ENCODE data around the gene ZNF165.
A peak's percentile ranks its signal among the peaks of the same experiment; 100 is the strongest.
"Not testable (repeated sequence)": the region's sequence is repeated elsewhere in the genome, so short reads cannot be mapped to it uniquely, and the experiment has no call there.

ZNF165 gene

DNA sequence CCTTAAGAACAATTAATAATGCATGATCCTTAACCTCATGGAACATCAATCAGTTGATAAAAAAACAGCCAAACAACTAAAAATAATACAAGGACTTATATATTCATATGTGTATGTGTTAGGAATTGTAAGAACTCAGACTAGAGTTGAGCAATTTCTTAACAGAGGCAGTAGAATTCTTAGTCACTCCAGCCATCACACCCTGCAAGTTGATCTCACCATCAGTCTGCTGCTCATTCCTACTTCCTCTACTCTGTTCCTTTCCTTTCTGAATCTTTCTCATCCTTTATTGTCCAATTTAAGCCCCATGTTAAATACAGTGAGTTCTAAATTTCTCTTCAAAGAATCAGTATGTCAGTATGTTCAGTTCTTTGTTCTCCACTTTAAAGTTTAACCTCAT is 2.6 kb downstream of the ZNF165 start (continued):
- TF ChIP-seq, protein P1, sequence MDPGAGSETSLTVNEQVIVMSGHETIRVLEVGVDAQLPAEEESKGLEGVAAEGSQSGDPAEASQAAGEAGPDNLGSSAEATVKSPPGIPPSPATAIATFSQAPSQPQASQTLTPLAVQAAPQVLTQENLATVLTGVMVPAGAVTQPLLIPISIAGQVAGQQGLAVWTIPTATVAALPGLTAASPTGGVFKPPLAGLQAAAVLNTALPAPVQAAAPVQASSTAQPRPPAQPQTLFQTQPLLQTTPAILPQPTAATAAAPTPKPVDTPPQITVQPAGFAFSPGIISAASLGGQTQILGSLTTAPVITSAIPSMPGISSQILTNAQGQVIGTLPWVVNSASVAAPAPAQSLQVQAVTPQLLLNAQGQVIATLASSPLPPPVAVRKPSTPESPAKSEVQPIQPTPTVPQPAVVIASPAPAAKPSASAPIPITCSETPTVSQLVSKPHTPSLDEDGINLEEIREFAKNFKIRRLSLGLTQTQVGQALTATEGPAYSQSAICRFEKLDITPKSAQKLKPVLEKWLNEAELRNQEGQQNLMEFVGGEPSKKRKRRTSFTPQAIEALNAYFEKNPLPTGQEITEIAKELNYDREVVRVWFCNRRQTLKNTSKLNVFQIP (CRISPR knock-in tag; IDR thresholded peaks at IDR 0.05; ENCODE audit: borderline replicate concordance, low read depth): no peak
- TF ChIP-seq CSDC2 (CRISPR knock-in tag; IDR thresholded peaks at IDR 0.05) (no peak), TCF4 (CRISPR knock-in tag; IDR thresholded peaks at IDR 0.05; ENCODE audit: borderline replicate concordance) (no peak), ZNF70 (CRISPR knock-in tag; IDR thresholded peaks at IDR 0.05) (no peak), ZC3H10 (CRISPR knock-in tag; IDR thresholded peaks at IDR 0.05) (no peak), PPARA (CRISPR knock-in tag; IDR thresholded peaks at IDR 0.05; ENCODE audit: borderline replicate concordance) (no peak)

DNA sequence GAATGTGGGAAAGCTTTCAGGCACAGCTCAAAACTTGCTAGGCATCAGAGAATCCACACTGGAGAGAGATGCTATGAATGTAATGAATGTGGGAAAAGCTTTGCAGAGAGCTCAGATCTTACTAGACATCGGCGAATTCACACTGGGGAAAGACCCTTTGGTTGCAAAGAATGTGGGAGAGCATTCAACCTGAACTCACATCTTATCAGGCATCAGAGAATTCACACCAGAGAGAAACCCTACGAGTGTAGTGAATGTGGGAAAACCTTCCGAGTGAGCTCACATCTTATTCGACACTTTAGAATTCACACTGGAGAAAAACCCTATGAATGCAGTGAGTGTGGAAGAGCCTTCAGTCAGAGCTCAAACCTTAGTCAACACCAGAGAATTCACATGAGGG is 8.7 kb downstream of the ZNF165 start:
- no peak for ATAC-seq
- TF ChIP-seq ZFP3 (CRISPR knock-in tag; IDR thresholded peaks at IDR 0.05) (no peak), ZNF565 (CRISPR knock-in tag; conservative IDR thresholded peaks at IDR 0.05; ENCODE audit: low read depth) (no peak), PPARA (CRISPR knock-in tag; IDR thresholded peaks at IDR 0.05; ENCODE audit: borderline replicate concordance) (no peak), ARNTL (CRISPR knock-in tag; IDR thresholded peaks at IDR 0.05; ENCODE audit: borderline replicate concordance, low read depth) (no peak)

DNA sequence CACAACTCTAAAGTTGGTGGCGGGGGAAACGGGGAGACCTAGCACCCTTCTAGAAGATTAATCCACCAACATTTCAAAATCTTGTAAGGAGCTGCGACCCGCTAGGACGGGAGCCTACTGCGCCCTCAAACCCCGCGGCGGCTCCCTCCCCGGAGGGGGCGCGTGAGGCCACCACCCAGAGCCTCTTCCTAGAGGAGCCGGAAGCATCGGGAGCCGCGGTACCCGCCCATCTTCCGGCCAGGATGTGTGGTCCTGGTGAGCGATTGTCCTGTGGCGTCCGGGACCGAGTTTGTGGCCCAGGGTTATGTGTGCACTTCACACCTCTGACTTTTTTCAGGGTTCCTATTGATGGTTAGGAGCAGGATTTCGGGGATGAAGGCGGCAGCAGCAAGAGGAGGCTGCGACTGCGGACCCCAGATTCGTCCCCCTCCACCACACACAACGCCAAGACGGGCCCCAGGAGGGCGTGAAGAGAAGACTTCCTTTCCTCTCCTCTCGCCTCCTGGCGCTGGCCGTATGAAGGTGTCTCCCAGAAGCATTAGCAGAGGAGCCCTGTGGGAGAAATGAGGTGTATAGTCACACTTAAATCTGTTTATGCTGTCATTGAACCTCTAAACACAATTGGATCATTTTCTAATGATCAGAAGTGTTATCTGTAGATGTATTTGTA is 10.7 kb downstream of the ZNF165 start:
- no peak for TF ChIP-seq SNAI2 (CRISPR knock-in tag; IDR thresholded peaks at IDR 0.05)
- TF ChIP-seq ZNF8 (CRISPR knock-in tag; IDR thresholded peaks at IDR 0.05): no peak
- ATAC-seq: peak; percentile 85

DNA sequence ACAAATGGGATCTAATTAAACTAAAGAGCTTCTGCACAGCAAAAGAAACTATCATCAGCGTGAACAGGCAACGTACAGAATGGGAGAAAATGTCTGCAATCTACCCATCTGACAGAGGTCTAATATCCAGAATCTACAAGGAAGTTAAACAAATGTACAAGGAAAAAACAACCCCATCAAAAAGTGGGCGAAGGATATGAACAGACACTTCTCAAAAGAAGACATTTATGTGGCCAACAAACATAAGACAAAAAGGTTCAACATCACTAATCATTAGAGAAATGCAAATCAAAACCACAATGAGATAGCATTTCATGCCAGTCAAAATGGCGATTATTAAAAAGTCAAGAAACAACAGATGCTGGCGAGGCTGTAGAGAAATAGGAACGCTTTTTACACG is 21.9 kb downstream of the ZNF165 start:
- ATAC-seq: not testable (repeated sequence)

DNA sequence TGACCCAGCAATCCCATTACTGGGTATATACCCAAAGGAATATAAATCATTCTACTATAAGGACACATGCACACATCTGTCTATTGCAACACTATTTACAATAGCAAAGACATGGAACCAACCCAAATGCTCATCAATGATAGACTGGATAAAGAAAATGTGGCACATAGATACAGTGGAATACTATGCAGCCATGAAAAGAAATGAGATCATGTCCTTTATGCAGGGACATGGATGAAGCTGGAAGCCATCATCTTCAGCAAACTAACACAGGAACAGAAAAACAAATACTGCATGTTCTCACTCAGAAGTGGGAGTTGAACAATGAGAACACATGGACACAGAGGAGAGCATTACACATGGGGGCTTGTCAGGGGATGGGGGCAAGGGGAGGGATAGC is 22.3 kb downstream of the ZNF165 start:
- ATAC-seq: not testable (repeated sequence)

DNA sequence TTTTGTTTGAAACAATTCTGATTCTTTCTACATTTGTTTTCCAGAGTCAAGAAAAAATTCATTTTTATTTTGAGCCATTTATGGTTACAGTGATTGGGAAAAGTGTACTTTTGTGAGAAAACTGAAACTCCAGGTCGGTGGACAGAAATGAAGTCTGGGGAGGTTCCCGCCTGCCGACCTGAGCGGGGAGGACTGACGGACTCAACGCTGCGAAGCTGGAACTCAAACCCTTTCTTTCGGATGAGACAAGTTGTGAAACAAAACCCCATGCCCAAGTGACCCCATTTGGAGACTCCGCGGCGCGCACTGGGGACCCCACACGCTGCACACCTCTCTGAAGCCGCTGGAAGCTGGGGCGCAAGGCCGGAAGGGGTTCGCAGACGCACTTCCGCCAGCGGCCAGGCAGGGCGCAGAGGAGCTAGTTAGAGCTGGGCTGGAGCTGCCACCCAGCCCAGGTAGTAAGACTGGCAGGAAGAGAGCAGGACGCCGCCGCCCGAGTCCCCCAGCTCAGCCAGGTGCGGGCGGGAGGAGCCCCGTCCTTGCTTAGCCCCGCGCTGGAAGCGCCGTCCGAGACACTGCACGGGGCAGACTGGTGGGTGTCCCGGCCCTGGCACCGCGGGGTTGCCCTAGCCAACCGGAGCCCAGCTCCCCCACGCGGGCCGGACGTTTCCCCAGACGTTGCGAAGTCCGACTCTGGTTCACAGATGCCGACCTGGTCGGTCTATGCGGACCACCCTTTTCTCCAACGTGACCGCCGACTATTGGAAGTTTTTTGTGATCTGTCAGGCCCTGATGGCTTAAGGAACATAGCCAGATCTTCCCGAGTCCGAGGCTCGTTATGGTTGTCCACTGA is 24.2 kb downstream of the ZNF165 start:
- ATAC-seq: peak; percentile 99
- TF ChIP-seq, protein P2, sequence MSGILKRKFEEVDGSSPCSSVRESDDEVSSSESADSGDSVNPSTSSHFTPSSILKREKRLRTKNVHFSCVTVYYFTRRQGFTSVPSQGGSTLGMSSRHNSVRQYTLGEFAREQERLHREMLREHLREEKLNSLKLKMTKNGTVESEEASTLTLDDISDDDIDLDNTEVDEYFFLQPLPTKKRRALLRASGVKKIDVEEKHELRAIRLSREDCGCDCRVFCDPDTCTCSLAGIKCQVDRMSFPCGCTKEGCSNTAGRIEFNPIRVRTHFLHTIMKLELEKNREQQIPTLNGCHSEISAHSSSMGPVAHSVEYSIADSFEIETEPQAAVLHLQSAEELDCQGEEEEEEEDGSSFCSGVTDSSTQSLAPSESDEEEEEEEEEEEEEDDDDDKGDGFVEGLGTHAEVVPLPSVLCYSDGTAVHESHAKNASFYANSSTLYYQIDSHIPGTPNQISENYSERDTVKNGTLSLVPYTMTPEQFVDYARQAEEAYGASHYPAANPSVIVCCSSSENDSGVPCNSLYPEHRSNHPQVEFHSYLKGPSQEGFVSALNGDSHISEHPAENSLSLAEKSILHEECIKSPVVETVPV (CRISPR knock-in tag; IDR thresholded peaks at IDR 0.05): no peak
- TF ChIP-seq ZFP3 (CRISPR knock-in tag; IDR thresholded peaks at IDR 0.05) (peak; percentile 81; the same call in 1 of the 2 replicates), GLIS3 (CRISPR knock-in tag; IDR thresholded peaks at IDR 0.05) (no peak), ZNF565 (CRISPR knock-in tag; conservative IDR thresholded peaks at IDR 0.05; ENCODE audit: low read depth) (no peak), CSDC2 (CRISPR knock-in tag; IDR thresholded peaks at IDR 0.05) (0 out of 2 replicates have a peak, but pooled peaks have one; percentile 51), ZNF70 (CRISPR knock-in tag; IDR thresholded peaks at IDR 0.05) (no peak), ARNTL (CRISPR knock-in tag; IDR thresholded peaks at IDR 0.05; ENCODE audit: borderline replicate concordance, low read depth) (no peak), ZC3H10 (CRISPR knock-in tag; IDR thresholded peaks at IDR 0.05) (no peak), BACH2 (CRISPR knock-in tag; IDR thresholded peaks at IDR 0.05; ENCODE audit: borderline replicate concordance) (no peak), ISL1 (CRISPR knock-in tag; IDR thresholded peaks at IDR 0.05) (no peak), OSR1 (CRISPR knock-in tag; IDR thresholded peaks at IDR 0.05) (no peak), TCF4 (CRISPR knock-in tag; IDR thresholded peaks at IDR 0.05; ENCODE audit: borderline replicate concordance) (no peak), ESRRG (CRISPR knock-in tag; IDR thresholded peaks at IDR 0.05) (no peak), ZNF8 (CRISPR knock-in tag; IDR thresholded peaks at IDR 0.05) (no peak), SNAI2 (CRISPR knock-in tag; IDR thresholded peaks at IDR 0.05) (no peak)
- TF ChIP-seq, protein P3, sequence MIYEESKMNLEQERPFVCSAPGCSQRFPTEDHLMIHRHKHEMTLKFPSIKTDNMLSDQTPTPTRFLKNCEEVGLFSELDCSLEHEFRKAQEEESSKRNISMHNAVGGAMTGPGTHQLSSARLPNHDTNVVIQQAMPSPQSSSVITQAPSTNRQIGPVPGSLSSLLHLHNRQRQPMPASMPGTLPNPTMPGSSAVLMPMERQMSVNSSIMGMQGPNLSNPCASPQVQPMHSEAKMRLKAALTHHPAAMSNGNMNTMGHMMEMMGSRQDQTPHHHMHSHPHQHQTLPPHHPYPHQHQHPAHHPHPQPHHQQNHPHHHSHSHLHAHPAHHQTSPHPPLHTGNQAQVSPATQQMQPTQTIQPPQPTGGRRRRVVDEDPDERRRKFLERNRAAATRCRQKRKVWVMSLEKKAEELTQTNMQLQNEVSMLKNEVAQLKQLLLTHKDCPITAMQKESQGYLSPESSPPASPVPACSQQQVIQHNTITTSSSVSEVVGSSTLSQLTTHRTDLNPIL (CRISPR knock-in tag; IDR thresholded peaks at IDR 0.05; ENCODE audit: low read depth): no peak
- TF ChIP-seq, protein P4, sequence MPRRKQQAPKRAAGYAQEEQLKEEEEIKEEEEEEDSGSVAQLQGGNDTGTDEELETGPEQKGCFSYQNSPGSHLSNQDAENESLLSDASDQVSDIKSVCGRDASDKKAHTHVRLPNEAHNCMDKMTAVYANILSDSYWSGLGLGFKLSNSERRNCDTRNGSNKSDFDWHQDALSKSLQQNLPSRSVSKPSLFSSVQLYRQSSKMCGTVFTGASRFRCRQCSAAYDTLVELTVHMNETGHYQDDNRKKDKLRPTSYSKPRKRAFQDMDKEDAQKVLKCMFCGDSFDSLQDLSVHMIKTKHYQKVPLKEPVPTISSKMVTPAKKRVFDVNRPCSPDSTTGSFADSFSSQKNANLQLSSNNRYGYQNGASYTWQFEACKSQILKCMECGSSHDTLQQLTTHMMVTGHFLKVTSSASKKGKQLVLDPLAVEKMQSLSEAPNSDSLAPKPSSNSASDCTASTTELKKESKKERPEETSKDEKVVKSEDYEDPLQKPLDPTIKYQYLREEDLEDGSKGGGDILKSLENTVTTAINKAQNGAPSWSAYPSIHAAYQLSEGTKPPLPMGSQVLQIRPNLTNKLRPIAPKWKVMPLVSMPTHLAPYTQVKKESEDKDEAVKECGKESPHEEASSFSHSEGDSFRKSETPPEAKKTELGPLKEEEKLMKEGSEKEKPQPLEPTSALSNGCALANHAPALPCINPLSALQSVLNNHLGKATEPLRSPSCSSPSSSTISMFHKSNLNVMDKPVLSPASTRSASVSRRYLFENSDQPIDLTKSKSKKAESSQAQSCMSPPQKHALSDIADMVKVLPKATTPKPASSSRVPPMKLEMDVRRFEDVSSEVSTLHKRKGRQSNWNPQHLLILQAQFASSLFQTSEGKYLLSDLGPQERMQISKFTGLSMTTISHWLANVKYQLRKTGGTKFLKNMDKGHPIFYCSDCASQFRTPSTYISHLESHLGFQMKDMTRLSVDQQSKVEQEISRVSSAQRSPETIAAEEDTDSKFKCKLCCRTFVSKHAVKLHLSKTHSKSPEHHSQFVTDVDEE (CRISPR knock-in tag; IDR thresholded peaks at IDR 0.05): no peak

All from SK-N-SH treated with all-trans-retinoic acid at 6 μM for 48 hours (cell line).